UCSD-AML1 (cell line): ENCODE results near the gene CHRNA4.
"Not testable (repeated sequence)": the region's sequence is repeated elsewhere in the genome, so short reads cannot be mapped to it uniquely, and the experiment has no call there.

Experiments
- DNase-seq: peaks from one replicate; lab custom pipeline; 2025; ENCODE audit not compliant: unreplicated experiment; lab: John Stamatoyannopoulos, UW

Gene CHRNA4

GRCh38 chr20:63336232-63336752, 24.9 kb downstream of the CHRNA4 start:
- DNase-seq, result no peak

DNA sequence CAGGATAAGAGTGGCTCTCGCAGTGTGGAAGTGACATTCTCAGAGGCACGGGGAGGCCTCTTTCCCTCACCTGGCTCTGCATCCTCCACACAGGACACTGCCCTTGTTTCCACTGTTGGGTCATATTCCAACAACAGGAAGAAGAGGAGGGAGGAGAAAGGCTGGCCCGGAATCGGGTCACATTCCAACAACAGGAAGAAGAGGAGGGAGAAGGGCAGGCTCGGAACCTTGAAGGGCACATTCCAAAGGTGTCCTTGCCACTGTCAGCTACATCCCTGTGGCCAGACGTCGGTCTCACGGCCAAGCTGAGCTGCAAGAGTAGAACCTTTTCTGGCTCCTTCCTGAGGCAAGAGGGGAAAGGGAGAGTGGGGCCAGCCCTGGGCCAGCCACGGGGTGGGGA, 25.4 kb downstream of the CHRNA4 start:
- no peak for DNase-seq

GRCh38 chr20:63335060-63335459, 26.1 kb downstream of the CHRNA4 start:
- not testable (repeated sequence) for DNase-seq

DNA sequence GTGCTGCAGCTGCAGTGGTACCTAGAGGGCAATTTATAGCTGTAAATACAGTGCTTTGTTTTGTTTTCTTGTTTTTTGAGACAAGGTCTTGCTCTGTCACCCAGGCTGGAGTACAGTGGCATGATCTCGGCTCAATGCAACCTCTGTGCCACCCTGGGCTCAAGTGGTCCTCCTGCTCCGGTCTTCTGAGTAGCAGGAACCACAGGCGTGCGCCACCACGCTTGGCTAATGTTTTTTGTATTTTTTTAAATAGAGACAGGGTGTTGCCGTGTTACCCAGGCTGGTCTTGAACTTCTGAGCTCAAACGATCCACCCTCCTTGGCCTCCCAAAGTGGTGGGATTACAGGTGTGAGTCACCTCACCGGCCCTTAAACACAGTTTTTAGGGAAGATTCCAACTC, 26.8 kb downstream of the CHRNA4 start:
- no peak for DNase-seq

- no peak for DNase-seq
Observed at GRCh38 chr20:63333241-63333836, 27.8 kb downstream of the CHRNA4 start.

- DNase-seq, result no peak
Observed at GRCh38 chr20:63332488-63333240, 28.5 kb downstream of the CHRNA4 start.

DNA sequence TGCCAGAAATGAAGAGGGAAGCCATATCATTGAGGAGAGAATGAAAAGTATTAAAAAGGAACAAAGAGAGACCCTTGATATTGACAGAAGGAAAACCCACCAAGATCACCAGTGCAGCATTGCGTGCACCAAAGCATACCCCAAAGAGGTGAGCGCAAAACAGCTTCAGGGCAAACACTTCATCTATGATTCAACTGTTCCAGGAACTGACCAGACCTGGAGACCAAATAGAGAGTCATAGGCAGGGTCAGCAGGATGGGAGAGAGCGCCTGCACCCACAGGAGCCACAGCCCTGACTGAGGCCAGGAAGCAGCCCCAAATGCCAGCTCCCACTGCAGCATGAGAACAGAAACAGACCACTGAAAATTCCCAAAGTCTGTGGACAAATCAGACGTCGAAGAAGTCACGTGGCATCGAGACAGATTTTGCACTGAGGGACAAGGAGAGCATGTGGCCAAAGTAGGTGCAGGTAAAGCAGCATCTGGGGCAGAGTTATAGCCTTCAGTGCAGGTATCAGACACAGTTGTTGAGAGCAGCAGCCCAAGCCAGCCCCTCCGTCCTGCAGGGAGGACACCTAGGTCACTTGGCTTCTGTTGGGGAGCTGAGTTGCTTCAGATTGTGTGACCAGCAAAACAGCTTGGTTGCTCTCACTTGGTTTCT, 29.3 kb downstream of the CHRNA4 start:
- DNase-seq, result no peak

- DNase-seq, result no peak
Observed at GRCh38 chr20:63330940-63331339, 30.2 kb downstream of the CHRNA4 start.

DNA sequence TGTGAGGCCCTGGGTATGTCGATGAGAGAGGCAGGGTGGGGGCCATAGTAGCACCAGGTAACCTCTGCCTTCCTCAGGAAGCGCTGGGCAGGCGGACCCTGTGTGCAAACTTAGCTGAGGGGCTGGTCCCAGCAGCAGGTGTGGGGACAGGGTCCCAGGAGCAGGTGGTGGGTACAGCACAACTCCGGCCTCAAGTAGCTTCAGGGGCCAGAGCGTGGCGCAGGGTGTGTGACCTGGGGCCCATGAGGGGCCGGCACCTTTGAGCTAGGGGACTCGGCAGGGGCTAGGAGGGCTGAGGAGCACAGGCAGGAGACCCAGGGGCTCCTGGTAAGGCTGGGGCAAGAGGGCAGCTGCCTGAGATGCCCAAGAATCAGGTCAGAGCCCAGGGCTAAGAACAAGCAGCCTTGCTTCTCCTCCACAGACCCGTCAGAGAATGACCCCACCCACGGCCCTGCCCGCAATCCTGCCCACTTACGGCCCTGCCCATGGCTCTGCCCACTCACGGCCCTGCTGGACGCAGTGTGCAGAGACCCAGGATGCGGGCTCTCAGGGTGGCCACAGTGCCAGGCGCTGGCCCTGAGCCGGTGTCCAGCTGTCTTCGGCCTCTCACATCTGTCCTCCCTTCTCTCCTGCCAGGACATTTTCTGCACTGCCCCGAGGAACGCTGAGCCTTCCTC, 30.9 kb downstream of the CHRNA4 start:
- no peak for DNase-seq

- DNase-seq, result no peak
Observed at GRCh38 chr20:63329331-63330083, 31.6 kb downstream of the CHRNA4 start.

- no peak for DNase-seq
Observed at GRCh38 chr20:63328718-63329275, 32.4 kb downstream of the CHRNA4 start.

GRCh38 chr20:63328026-63328700, 33.0 kb downstream of the CHRNA4 start:
- DNase-seq, result no peak

GRCh38 chr20:63327231-63327745, 33.9 kb downstream of the CHRNA4 start:
- DNase-seq, result peak; percentile 48

GRCh38 chr20:63326314-63327230, 34.6 kb downstream of the CHRNA4 start:
- no peak for DNase-seq

DNA sequence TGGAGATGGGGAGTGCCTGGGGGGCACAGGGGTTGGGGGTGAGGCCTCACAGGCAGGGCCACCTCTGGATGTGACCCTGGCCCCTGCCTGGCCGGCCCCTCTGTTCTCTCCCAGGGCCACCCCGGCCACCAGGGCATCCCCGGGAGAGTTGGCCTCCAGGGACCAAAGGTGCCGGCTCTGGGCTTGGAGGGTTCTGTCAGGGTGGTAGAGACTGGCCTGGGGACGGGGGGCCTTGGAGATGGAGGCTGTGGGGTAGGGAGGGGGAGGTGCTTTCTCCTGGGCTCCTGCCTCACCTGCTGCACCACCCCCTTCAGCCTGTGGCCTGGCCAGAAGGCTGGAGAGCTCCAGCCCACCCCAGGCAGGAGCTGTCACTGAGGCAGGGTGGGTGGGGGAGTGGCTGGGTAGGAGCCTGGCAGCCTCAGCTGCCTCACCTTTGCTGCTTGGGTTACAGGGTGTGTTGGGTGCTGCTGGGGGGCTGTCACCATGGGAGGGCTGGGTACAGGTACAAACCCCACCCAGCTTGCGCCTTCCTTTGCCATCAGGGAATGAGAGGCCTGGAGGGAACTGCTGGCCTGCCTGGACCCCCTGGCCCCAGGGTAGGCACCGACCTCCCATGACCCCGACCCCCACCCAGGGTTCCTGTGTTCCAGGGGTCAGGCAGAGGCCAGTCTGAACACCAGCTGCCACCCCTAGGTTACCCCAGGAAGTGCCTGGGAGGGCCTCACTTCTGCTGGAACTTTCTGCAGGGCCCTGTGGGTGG, 35.4 kb downstream of the CHRNA4 start:
- no peak for DNase-seq

- no peak for DNase-seq
Observed at GRCh38 chr20:63325021-63325471, 36.1 kb downstream of the CHRNA4 start.

DNA sequence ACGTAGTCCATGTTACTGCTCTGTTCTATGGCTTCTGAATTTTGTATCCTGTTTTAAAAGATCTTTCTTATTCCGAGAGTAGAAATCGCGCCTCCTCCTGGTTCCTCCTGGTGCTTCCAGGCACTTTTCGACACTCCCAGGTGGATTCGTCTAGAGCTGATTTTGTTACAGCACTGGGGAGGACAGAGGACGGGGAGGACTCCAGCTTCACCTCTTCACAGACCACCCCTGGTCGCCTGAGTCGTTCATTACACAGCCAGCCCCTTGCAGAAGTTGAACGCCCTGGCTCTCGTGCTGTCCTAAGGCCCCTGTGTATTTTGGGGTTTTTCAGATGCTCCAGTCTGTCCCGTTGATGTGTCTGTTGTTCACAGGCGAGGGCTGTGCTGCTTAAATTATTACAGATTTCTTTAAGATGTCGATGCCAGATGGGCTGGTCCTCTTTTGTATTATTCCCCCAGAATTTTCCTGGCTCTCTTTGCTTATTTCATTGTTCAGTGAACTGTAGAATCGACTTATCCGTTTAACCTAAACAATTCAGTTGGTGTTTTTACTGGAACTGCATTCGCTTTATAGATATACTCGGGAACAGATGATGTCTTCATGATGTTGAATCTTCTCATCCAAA, 37.7 kb downstream of the CHRNA4 start:
- no peak for DNase-seq
